NCI-H1694 treated with DMSO at 0.1 percent for 48 hours (cell line): ENCODE results near the gene ONECUT3.

ENCODE experiments used
- DNase-seq: peaks from one replicate; lab custom pipeline; 2025; lab: John Stamatoyannopoulos, UW

Gene ONECUT3

DNA sequence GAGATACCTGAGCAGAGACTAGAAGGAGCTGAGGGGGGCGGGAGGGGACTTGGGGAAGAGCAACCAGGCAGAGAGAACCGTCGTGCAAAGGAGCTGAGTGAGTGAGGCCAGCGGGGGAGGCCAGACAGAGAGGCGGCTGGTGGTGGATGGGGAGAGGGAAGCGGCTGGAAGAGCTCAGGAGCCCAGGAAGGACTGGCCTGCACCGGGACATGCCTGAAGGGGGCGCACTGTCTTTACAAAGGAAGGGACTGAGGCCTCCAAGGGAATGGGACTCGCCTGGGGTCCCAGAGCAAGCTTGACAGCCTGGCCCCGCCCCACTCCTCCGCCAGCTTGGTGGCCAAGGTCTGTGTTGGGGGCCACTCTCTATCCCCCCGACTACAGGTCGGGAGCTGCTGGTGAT is 14.9 kb downstream of the ONECUT3 start:
- DNase-seq, result no peak

DNA sequence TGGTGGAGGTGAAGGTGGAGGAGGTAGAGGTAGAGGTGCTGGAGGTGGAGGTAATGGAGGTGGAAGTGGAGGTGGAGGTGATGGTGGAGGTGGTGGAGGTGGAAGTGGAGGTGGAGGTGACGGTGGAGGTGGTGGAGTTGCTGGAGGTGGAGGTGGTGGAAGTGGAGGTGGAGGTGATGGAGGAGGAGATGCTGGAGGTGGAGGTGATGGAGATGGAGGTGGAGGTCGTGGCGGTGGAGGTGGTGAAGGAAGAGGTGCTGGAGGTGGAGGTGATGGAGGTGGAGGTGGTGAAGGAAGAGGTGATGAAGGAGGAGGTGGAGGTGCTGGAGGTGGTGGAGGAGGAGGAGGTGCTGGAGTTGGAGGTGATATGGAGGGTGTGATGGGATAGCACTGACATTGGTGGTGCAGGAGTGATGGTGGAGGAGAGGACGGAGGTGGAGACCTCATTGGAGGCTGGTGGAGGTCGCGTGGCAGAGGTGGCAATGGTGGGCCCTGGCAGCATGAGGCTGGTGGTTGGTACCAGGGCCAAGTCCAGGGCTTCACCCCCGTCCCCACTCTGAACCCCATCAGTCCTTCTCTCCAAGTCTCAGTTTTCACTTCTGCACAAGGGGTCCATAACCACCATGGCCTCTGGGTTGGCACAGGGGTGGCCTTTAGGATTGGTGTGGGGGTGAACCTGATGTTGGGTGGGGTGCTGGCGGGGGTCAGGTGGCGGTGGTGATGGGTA is 15.8 kb downstream of the ONECUT3 start:
- no peak for DNase-seq

DNA sequence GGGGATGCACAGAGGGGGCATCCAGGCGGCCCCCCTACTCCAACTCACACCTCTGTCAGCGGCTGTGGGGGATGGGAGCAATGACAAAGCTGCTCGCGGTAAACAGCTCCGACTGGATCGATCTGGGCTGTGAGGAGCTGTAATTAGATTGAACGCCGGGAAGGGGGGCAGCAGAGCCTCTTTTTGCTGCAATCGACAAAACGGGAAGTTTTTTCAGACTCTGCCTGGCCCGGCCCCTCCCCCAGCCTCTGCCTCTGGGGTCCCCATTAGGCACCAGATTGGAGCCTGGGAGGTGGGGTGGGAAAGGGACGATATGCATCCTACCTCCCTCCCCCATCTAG is 16.3 kb downstream of the ONECUT3 start:
- DNase-seq, result no peak

- DNase-seq, result no peak
These were observed 17.7 kb downstream of the ONECUT3 start for GRCh38 chr19:1770866-1771576.

DNA sequence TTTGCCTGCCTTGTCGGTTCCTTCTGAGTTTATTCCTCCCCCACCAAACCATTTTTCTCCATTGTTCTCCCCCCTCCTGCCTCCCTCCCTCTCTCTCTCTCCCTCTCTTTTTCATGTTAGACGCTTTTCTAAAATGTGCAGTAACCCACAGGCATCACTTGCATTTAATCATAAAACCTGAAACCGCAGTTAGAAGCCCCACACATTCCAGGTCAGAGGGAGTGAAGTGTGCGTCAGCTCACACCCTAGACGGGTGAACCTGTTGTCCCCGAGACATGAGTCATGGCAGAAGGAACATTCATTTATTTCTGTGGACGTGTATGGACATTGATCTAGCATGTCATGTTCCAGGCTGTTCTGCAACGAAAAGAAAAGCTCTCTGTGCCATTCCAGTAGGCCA is 19.9 kb downstream of the ONECUT3 start:
- no peak for DNase-seq

DNA sequence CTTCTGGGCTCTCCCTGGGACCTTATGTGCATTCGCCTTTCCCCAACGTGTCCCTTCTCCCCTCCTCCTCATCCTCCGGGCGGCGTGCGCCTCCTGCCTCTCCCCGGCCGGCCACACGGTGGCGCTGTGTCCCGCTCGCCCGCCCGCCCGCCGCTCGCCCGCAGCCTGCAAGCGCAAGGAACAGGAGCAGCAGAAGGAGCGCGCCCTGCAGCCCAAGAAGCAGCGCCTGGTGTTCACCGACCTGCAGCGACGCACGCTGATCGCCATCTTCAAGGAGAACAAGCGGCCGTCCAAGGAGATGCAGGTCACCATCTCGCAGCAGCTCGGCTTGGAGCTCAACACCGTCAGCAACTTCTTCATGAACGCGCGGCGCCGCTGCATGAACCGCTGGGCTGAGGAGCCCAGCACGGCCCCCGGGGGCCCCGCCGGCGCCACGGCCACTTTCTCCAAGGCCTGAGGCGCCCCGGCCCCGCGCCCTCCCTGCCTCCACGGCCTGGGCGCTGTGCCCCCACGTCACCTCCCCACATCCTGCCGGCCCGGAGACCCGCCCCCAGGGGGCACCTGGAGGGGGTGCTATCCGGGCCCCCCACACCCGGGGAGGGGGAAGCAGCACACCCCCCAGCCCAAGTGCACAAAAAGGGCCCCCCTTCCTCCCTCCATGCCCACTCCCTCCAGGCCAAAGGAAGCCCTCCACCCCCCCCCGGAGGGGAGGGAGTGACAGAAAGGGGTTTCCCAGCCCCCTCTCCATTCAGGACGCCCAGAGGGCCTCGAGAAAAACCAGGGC is 21.9 kb downstream of the ONECUT3 start:
- no peak for DNase-seq

DNA sequence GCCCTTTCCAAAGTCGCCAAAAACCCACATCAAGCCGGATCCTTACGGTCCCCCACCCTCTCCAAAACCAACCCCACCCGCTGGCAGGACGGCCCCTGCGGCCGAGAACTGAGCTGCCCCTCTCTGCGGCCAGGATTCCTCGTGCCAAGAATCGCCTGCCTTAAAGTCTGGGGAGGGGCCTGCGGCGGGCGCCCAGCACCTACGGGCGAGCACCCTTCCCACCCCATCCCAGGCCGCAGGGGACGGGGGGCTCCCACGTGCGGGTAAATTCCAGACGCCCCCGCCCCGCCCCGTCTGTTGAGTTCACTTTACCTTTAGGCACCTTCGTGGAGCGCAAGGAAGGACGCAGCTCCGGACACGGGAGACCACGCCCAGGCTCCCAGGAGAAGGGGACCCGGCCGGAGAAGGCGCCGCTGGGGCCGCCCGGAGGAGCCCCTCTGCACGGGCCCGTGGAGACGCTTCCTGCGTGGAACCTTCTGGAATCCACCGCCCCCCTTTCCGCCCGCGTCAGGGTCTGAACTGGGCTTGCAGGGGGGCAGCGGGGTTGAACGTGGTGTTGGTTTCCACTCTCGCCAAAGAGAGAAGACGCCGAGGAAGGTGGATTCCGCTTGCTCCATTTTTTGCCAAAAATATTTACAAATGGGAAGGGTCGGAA is 22.8 kb downstream of the ONECUT3 start:
- no peak for DNase-seq

DNA sequence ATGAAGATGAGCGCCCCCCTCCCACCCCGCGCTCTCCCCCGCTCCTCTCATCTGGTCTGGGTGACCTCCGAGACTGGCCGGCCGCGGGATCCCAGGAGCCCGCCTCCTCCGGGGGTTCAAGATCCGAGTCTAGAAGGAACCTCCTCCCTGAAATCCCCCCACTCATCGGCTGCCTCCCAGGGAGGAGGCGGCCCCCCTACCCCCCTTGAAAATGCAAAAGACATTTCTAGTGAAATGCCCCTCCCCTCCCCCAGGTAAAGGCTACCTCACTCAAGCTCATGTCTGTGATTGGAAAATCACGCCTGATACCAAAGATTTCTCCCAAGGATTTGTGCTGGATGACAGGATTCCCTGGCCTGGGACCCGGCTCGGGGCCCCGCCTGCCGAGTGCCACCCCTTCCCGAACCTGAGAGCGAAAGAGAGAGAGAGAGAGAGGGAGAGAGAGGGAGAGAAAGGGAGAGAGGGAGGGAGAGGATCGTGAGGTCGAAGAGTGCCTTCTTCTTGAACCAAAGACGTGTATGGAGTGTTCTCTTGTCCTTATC is 23.4 kb downstream of the ONECUT3 start:
- DNase-seq, result no peak

- no peak for DNase-seq
These were observed 23.8 kb downstream of the ONECUT3 start for GRCh38 chr19:1777149-1777548.

- DNase-seq, result no peak
These were observed 26.3 kb downstream of the ONECUT3 start for GRCh38 chr19:1779574-1779973.

GRCh38 chr19:1780272-1780958 is 27.1 kb downstream of the ONECUT3 start:
- no peak for DNase-seq

DNA sequence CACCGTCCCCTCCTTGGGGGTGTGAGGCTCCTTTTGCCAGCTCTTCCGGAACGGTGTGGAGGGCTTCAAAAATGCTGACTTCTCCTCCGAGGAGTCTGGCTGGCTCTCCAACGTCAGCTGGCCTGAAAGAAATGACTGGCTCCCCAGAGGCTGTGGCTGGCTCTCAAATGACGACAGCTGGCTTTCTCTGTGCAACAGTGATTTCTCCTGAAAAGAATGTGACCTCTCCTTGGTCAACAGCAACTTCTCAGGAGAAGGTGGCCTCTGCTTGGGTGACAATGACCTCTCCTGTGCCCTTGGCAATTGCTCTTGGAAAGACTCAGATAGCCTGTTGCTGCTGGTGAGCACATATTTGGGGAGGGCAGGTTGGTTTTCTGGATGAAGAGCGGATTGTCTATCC is 29.2 kb downstream of the ONECUT3 start:
- no peak for DNase-seq

DNA sequence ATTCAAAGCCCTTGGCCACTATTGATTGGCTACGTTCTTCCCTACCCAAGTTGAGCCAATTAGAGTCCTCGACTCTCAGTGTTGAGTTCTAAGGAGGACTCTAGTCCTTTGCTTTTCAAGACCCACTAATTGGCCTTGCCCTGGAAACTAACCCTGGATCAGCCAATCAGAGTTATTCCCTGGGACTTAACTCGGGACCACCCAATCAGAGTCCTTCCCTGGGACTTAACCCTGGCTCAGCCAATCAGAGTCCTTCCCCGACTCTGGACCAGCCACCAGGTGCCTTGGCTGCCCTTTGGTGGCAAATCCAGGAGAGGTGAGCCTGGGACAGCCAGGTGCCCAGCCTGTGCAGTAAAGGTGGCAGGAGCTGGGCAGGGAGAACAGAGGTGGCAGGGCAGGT is 30.0 kb downstream of the ONECUT3 start:
- no peak for DNase-seq

DNA sequence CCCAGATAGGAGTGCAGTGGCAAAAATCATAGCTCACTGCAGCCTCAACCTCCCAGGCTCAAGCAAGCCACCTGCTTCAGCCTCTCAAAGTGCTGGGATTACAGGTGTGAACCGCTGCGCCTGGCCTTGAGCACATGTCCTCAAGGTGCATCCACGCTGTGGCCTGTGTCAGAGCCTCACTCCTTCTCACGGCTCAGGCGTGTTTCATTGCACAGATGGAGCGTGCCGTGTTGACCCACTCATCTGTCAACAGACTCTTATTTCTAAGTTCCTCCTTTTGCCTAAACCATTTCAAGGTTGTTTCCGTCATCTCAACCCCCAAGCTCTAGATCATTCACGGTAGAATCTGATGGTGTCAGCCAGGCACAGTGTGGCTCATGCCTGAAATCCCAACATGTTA is 30.6 kb downstream of the ONECUT3 start:
- no peak for DNase-seq

DNA sequence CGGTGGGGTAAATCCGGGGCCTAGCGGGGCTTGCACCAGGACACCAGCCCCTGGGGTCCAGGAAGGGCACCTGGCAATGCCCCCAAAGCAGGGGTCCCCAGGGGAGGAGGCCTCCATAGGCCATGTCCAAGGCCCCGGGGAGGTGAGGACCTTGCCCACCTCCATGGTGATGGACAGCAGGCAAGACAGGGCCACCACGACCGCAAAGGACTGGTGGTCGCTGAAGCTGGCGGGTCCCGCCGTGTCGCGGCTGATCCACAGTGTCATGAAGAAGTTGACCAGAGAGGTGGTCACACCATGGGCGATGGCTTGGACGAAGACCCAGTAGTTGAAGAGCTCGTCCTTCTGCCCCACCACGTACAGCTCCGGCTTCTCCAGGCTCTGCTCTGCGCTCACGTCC is 32.0 kb downstream of the ONECUT3 start:
- no peak for DNase-seq

- no peak for DNase-seq
These were observed 33.4 kb downstream of the ONECUT3 start for GRCh38 chr19:1786668-1787067.

DNA sequence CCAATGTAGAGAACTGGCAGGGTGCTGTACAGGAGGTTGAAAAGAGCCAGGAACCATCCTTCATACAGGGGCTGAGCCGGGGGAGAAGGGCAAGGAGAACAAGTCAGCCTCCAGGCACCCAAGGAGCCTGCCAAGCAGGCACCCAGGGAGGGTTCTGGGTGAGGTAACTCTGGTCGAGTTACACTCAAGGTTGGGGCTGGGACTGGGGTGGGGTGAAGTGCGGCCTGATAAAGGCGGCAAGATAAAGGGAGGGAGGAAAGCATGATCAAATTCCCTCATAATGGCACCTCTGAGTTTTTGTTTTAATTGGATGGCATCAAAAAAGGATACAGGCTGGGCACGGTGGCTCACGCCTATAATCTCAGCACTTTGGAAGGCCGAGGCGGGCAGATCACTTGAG is 33.8 kb downstream of the ONECUT3 start:
- DNase-seq, result no peak

DNA sequence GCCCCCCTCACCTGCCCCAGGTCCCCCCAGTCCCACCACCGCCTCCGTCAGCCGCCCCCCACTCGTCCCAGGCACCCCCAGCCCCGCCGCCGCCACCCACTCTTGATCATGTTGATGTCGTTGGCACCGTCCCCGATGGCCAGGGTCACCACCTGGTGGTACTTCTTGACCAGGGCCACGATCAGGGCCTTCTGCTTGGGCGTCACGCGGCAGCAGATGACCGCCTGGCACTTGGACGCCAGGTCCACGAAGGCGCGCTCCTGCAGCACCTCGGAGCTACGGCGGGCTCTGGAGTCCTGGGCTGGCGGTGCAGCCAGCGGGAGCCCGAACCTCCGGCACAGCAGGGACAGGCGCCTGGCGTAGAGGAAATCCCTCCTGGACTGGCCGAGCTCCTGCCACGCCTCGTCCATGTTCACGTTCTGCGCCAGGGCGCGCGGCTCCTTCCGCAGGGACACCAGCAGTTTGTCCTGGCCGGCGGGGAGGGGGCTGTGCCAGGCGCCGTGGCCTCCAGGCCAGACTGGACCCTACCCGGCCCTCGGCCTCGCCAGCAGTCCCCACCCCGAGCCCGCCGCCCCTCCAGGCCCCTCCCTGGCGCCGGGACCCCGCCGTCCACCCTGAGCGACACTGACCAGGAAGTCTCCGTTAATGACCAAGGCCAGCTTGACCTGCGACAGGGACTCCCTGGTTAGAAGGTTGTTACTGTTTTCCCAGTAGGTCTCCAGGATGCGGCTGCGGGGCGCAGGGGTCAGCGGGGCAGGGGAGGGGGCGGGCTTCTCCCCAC is 36.1 kb downstream of the ONECUT3 start:
- no peak for DNase-seq

DNA sequence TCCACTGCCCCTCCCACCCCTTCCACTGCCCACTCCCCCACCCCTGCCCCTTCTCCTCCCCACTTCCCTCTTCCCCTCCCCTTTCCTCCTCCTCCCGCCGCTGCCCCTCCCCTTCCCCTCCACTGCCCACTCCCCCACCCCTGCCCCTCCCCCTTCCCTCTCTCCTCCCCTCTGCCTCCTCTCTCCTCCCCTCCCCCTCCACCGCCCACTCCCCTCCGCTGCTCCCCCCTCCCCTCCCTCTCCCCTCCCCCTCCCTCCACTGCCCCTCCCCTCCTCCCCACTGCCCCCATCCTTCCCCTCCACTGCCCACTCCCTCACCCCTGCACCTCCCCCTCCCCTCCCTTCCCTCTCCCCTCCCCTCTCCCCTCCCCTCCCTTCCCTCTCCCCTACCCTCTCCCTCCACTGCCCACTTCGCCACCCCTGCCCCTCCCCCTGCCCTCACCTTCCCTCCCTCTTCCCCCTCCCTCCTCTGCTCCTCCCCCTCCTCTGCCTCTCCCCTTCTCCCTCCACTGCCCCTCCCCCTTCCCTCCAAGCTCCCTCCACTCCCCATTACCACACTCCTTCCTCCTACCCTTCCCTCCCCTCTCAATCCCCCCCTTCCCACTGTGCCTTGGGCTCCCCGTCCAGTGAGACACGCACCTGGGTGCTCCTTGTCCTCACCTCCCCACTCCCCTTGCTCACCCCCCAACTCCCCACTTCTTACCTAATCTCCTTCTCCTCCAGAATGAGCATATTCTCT is 36.9 kb downstream of the ONECUT3 start:
- DNase-seq, result no peak

- DNase-seq, result no peak
These were observed 38.6 kb downstream of the ONECUT3 start for GRCh38 chr19:1791879-1792278.
